A673 (cell line): ENCODE results near the gene PEPD. TPM values are rescaled to one million over a fixed set of nuclear protein-coding genes. Genes with fewer than 3 reads are reported as not detected.

Experiments
- BruUV-seq: library from RNA; stranded (reverse); fragments of 400-500 nt; replicated peaks from 2 replicates; lab custom pipeline; 2021; lab: Mats Ljungman, UMichigan
- CTCF ChIA-PET: fragments of 300-600 bp; sonication (Branson Sonifier 250); formaldehyde crosslinking; loops from one replicate; lab custom pipeline; 2022; ENCODE audit warnings: antibody characterized with exemption; lab: Charles Lee
- POLR2A ChIA-PET: fragments of 300-600 bp; sonication (Branson Sonifier 250); formaldehyde crosslinking; loops from one replicate; lab custom pipeline; 2022; ENCODE audit warnings: antibody characterized with exemption; ENCODE audit not compliant: low non-redundant PET; lab: Charles Lee
- DNase-seq: peaks from one replicate; pipeline ENCODE4 v3.0.0-alpha.2; 2015; ENCODE audit warnings: low spot score
- H3K27ac ChIP-seq: fragments of 200-600 bp; sonication (generic); 2 replicates; pipeline ENCODE4 v1.5.1; 2016; ENCODE audit warnings: mixed run types, low read depth, mild to moderate bottlenecking, mixed read lengths, antibody characterized with exemption, low read length; ENCODE audit not compliant: poor library complexity, severe bottlenecking
- H3K27me3 ChIP-seq: fragments of 200-600 bp; sonication (generic); replicated peaks from 2 replicates; pipeline ENCODE4 v1.6.1; 2017; ENCODE audit warnings: mixed run types, low read depth, mild to moderate bottlenecking, mixed read lengths, antibody characterized with exemption, low read length; ENCODE audit not compliant: insufficient read depth, poor library complexity
- H3K36me3 ChIP-seq: fragments of 200-600 bp; sonication (generic); 2 replicates; pipeline ENCODE4 v1.6.1; 2016; ENCODE audit warnings: mixed run types, mild to moderate bottlenecking, mixed read lengths, antibody characterized with exemption, low read length; ENCODE audit not compliant: insufficient read depth, poor library complexity, severe bottlenecking
- H3K4me1 ChIP-seq: fragments of 200-600 bp; sonication (generic); 2 replicates; pipeline ENCODE4 v1.6.1; 2017; ENCODE audit warnings: mixed run types, mild to moderate bottlenecking, mixed read lengths, antibody characterized with exemption, low read length; ENCODE audit not compliant: insufficient read depth, poor library complexity, severe bottlenecking
- H3K4me3 ChIP-seq: fragments of 200-600 bp; sonication (generic); 2 replicates; pipeline ENCODE4 v1.5.1; 2016; ENCODE audit warnings: low read depth, mixed run types, mild to moderate bottlenecking, mixed read lengths, low read length; ENCODE audit not compliant: poor library complexity, severe bottlenecking
- H3K9me3 ChIP-seq: fragments of 200-600 bp; sonication (generic); 2 replicates; pipeline ENCODE4 v1.6.1; 2016; ENCODE audit warnings: mixed run types, low read depth, mild to moderate bottlenecking, mixed read lengths, antibody characterized with exemption, low read length; ENCODE audit not compliant: poor library complexity, severe bottlenecking
- CTCF ChIP-seq: fragments of 300-800, 200-600 bp; sonication (generic); conservative IDR thresholded peaks from 2 replicates; pipeline ENCODE4 v1.5.1; 2017; ENCODE audit warnings: low read depth, mild to moderate bottlenecking, antibody characterized with exemption, low read length, moderate library complexity, mixed read lengths
- EZH2 ChIP-seq: fragments of 200-600 bp; sonication (generic); IDR thresholded peaks from 2 replicates; pipeline ENCODE4 v1.6.1; 2017; ENCODE audit warnings: borderline replicate concordance, low read depth, mild to moderate bottlenecking, mixed read lengths, antibody characterized with exemption, low read length; ENCODE audit not compliant: poor library complexity, severe bottlenecking
- intact Hi-C: fragments of 100-400 bp; cut with micrococcal nuclease; formaldehyde crosslinking; loops from one replicate; pipeline ENCODE4 v1.10.0; 2022; ENCODE audit not compliant: unreplicated experiment
- total RNA-seq: library from RNA; stranded (reverse); gene quantifications from 2 replicates; pipeline ENCODE4 v1.2.3, GENCODE V29; 2021

Gene PEPD
- total RNA-seq, 1 experiment from 2014 or later: 82.2 TPM

GRCh38 chr19:33465834-33466233 lies 55.8 kb downstream of the PEPD start:
- Histone ChIP-seq H3K4me3 (no peak overlapping the region), H3K27me3 (no peaks in the 10 kb centered on the region), H3K9me3 (no peaks in the 10 kb centered on the region), H3K27ac (no peak overlapping the region), H3K36me3 (no peaks in the 10 kb centered on the region), H3K4me1 (no peaks in the 10 kb centered on the region)
- no peak for TF ChIP-seq CTCF
- ChIA-PET CTCF (no interaction called here), POLR2A (no interaction called here)
- no peak for DNase-seq
- no TSS peak for BruUV-seq
- intact Hi-C loops: no loop called here

- Histone ChIP-seq H3K27ac (no peak overlapping the region), H3K4me1 (no peaks in the 10 kb centered on the region), H3K27me3 (no peaks in the 10 kb centered on the region), H3K36me3 (no peaks in the 10 kb centered on the region), H3K9me3 (no peaks in the 10 kb centered on the region), H3K4me3 (no peak overlapping the region)
- intact Hi-C loops: no loop called here
- no TSS peak for BruUV-seq
- no peak for DNase-seq
- no peak for TF ChIP-seq EZH2
- POLR2A ChIA-PET: no interaction called here
- CTCF ChIA-PET: no interaction called here
Measured at GRCh38 chr19:33465371-33465770, 56.2 kb downstream of the PEPD start.

GRCh38 chr19:33464733-33465115 lies 56.9 kb downstream of the PEPD start:
- no peak for DNase-seq
- no peaks in the 10 kb centered on the region for H3K4me1 ChIP-seq
- ChIA-PET CTCF (no interaction called here), POLR2A (no interaction called here)
- no peaks in the 10 kb centered on the region for H3K9me3 ChIP-seq
- no peak overlapping the region for H3K27ac ChIP-seq
- no peak overlapping the region for H3K4me3 ChIP-seq
- no TSS peak for BruUV-seq
- H3K27me3 ChIP-seq: no peaks in the 10 kb centered on the region
- no peaks in the 10 kb centered on the region for H3K36me3 ChIP-seq
- TF ChIP-seq CTCF: no peak
- intact Hi-C loops: no loop called here

GRCh38 chr19:33464010-33464732 lies 57.4 kb downstream of the PEPD start:
- no peak for DNase-seq
- TF ChIP-seq CTCF (no peak), EZH2 (no peak)
- POLR2A ChIA-PET: no interaction called here
- intact Hi-C loops: no loop called here
- Histone ChIP-seq H3K27me3 (no peaks in the 10 kb centered on the region), H3K4me1 (no peaks in the 10 kb centered on the region), H3K4me3 (no peak overlapping the region), H3K9me3 (no peaks in the 10 kb centered on the region), H3K27ac (no peak overlapping the region), H3K36me3 (no peaks in the 10 kb centered on the region)
- BruUV-seq: no TSS peak
- CTCF ChIA-PET: no interaction called here
